COLO829 (cell line): Measurements from ENCODE around the gene LAMA3.

ENCODE experiments used
- DNase-seq: peaks from one replicate; pipeline ENCODE4 v3.0.0; 2012; ENCODE audit warnings: low spot score

LAMA3 gene

DNA sequence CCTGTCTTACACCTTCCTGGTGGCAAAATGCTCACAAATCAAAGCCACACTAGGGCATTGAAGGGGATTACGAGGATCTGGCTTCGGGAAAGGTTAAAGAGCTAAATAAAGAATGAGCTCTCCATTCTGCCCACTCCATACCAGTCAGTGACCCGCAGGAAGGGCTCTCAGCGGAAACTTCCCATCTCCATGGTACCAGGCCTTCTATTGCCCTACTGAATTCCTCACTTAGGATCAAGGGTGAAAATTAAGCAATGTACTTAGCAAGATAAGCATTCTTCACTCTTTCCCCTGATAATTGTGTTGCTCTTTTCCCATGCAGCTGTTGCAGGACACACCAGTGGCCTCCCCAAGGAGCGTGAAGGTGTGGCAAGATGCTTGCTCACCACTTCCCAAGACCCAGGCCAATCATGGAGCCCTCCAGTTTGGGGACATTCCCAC is 249.7 kb downstream of the LAMA3 start:
- DNase-seq = no peak

DNA sequence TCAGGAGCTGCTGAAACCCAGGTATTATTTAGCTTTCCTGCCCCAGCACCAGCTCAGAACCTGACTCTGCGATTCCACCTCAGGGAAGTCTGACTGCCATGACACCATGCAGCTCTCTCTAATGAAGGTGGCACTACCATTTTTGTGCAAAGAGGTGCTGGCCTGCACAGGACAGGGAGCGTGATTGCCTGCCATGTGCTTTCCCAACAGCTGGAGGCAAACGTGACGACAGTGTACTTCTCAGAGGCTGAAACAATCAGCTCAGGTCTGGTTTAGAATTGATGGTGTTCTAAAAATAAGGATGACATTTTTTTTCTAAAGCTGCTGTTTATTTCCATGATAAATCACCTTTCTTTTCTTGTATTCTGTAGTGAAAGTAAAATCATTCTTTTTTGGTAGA is 250.1 kb downstream of the LAMA3 start:
- no peak for DNase-seq

DNA sequence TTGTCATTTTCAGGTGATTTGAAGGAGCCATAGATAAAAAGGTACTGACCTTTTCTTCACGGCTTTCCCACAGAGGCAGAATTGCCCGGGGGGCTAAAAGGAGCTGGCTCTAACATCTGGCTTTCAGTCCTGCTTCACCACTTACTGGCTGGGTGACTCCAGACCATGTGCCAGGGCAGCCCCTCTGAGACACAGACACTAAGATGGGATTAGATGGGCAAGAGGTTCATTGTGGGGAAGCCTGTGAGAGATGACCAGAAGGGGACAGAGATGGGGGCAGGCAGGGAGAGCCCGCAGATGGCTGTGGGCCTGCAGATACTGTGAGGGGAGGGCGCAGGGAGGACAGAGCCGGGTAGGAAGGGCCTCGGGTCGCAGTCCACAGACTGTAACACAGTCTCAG is 250.6 kb downstream of the LAMA3 start:
- no peak for DNase-seq

DNA sequence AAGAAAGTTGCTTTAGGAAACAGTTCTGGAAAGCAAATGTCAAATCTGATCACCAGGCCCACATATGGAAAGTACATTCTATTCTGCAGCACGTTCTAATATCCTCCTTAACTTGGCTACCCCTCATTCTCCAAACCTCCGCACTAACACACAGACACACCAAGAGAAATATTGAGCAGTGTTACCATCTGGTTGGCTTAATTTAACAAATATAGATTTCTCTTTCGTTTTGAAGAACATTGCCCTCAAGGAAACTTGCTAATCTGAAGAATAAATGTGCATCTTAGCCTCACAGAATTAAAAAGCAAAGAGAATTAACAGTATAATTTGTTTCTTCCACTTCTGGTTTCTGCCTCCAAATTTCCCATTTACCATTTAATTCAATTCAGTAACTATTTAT is 252.5 kb downstream of the LAMA3 start:
- no peak for DNase-seq

DNA sequence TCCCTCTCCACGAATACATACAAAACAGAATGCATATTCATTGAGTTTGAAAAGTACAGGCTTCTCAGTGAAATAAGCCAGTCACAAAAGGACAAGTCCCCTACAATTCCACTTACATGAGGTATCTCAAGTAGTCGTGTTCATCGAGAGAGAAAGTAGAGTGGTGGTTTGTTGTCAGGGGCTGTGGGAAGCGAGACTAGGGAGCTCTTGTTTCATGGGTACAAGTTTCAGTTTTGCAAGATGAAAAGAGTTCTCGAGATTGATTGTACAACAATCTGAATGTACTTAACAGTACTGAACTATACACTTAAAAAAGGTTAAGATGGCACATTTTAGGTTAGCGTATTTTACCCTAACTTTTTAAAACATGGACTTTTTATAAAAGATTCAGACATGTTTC is 253.9 kb downstream of the LAMA3 start:
- no peak for DNase-seq

DNA sequence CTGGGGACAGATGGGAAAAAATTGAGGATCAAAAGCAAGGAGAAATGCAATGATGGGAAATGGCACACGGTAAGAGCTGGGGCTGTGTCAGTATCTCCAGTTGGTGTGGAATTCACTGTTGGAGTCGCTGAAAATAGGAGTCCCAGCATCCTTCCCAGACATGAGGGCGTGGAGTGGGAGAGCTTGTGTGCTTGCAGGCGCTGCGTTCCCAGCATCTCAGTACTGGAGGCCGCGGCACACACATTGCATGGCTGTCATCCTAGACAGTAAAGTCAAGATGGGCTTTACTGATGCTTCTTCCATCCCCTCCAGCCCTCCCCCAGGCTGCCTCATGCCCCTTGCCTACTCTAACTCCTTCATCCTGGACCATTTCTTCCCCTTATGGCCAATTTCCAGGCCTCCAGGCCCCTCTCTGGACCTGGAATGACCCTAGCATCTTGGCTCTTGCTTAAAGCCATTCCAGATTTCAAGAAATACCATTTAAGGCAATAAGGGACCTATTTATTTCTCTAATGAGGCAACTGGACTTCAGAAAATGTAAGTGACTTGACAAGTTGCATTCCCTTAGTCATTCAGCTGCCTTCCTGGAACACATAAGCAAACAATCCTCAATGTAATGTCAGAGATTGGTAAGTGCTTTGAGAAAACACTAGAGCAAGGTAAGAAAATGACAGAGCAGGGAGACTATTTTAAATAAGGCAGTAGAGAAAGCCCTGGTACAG is 254.8 kb downstream of the LAMA3 start:
- no peak for DNase-seq

DNA sequence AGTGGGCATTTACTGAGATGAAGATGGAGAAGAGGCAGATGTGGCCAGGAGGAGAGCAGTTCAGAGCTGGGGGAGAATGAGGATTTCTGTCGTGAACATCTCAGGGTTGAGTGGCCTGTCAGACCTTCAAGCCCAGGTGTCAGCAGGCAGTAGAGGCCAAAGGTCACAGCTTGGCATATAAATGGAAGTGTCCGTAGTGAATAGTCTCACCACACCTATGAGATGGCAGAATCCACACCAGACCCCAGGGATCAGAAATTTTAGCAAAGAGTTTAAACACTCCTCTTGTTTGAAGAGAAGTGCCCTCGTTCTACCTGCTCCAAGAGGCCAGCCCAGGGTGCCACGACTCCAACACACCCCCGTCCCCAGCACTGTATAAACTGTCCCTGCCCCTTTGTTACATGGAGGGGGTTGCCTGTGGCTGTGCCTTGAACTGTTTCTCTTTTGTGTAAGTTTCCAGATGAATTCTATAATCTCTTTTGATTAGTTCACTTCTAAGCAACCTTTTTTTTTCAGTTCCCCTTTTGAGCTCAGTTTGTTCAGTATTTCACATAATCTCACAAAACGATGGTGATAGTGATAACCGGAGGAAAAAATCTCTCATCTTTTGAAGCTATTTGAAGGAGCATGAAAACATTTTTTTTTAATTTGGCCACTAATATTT is 256.3 kb downstream of the LAMA3 start:
- DNase-seq = no peak

DNA sequence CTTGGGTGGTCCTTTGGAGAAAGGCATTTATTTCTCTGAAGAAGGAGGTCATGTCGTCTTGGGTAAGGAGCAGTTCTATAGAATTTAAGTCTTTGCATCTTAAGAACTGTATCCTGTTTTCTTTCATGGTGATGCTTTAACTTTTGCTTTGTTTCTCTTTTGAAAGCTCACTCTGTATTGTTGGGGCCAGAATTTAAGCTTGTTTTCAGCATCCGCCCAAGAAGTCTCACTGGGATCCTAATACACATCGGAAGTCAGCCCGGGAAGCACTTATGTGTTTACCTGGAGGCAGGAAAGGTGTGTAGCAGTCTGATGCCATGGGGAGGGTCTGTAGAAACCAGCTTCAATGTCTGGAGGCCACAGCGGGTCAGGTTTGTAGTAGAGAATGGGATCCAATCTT is 260.6 kb downstream of the LAMA3 start:
- DNase-seq = no peak

DNA sequence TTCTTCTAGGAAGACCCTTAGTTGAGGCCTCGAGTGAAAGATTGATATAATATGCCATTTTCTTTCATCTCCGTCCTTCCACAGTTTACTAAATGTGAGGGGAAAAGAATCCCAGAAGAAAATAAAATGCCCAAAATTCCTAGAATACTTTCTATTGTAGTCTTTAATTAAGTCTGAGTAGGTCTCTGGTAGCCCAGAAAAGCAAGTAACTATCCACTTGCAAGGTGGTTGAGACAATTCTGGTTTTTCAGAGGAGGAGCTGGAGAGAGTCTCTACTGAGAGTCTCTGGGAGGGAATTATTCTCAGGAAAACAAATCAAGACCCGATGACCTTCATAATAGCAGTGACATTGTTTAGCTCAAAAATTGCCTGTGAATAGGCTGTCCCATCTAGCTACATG is 261.4 kb downstream of the LAMA3 start:
- no peak for DNase-seq

DNA sequence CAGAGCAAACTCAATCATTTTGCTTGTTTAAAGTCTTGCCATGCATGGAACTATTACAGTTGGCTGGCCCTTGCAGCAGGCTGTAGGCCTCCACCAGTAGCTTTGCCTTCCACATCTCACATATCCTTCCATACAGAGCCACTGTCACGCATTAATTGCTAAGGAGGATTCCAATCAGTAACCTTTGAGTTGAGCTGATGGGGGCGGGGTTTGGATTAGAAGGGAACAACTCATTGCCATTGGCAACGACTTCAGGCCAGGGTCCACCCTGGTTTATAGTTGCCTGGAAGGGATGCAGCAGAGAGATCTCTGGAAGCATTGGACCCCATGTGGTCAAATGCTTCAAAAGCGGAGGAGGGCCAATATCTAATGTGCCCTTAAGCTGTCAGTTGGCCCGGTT is 262.0 kb downstream of the LAMA3 start:
- no peak for DNase-seq

DNA sequence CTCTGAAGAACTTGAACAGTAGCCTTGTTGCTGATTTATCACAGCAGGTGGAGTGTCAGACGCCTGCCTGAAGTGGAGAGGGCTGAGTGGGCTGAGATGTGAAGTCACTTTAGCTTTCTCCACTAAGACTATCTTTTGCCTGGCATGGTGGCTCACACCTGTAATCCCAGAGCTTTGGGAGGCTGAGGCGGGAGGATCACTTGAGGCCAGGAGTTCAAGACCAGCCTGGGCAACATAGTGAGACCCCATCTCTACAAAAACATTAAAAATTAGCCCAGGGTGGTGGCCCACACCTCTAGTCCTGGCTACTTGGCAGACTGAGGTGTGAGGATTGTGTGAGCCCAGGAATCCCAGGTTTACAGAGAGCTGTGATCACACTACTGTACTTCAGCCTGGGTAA is 264.7 kb downstream of the LAMA3 start:
- DNase-seq = no peak

DNA sequence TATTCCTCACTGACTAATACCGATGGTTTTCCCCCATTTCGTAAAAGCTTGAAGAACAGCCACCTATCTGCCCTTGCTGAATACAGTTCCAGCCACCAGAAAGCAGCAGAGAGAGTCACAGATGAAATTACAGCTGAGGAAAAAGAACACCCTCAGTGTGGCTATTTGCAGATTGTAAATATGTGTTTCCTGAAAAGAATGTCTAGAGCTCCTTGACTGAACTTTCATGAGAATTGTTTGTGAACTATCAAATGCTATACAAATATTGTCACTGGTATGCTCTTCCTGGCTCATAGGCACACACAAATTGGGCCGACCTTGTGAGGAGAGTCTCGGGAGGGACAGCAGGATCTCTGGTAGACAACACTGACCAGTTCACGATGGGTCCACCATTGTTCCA is 267.2 kb downstream of the LAMA3 start:
- DNase-seq = no peak

DNA sequence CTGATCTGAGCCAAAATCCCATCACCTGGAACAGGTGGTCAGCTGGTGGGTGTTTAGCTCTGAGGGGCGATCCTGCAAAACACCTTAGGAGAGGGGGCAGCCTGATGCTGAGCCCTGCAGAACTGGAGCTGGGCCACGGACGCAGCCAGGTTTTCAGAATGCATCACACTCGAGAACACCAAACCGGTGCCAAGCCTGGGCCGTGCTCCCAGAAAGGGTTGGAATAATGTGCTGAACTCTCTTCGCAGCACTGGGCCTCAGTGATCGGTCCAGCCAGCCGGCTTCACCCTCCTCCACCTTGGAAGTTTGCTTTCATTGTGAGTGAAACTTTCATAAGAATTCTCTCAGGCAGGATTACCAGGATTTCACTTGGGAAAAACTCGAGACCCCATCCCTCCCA is 268.8 kb downstream of the LAMA3 start:
- DNase-seq = no peak

DNA sequence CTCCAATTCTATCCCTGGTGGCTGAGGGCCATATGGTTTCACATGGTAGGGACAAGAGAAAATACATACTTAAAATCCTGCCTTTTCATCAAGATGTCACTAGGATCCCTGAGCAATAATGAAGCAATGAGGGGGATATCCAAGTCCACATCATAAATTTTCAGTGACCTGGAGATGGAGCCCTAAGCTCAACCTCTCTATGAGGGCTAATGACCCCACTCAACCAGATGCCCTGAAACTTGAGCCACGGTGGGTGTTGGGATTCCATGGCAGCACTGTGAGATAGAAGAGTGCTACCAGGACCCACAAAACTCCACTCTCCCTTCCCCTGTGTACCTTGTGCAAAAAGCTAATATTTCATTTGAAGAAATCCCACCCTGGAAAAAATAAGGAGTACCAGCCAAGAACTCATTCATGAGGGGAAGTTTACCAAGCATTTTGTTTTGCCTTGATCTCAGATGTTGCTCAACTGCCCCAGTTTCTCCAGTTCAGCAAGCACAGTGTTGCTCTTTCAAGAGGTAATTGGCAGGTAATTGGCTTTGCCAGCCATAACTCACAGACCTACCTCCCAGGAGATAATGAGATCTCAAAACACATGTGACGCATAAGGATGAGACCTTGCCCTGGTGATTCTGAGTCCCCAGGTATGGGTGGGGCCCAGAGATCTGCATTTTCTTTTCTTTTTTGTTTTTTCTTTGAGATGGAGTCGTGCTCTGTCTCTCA is 274.4 kb downstream of the LAMA3 start:
- no peak for DNase-seq

DNA sequence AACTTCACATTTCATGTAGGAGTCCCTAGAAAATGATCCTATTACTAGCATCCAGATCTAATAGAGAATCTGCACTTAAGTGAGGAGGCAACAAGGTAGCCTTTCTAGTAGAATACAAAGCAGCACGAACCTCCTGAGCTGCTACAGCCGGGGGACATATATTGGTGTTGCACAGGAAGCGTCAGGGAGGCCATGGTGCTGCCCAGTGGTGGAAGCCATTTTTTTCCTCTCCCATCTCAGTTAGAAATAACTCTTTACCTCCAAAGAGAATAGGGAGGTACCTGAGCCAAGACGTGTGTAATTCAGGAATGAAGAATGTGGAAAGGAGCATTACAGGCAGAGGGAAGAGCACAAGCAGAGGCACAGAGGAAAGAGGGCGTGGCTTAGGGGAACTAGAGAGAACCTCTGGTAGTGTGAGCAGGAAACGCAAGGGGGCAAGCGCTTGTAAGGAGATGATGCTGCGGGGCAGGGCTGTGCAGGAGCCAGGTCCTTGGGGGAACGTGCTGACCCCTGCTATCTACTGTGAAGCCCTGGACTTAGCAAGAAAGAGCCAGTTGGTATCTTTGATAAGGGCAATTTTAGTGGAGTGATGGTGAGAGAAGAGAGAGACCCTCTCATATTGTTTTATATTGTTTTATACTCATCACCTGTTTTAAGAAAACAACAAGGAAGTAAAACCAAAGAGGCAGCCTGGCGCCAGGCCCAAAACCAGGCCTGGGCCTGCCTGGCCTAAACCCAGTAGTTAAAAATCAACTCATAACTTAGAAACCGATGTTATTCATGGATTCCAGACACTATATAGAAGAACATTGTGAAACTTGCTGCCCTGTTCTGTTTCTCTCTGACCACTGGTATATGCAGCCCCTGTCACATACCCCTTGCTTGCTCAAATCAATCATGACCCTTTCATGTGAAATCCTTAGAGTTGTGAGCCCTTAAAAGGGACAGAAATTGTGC is 275.3 kb downstream of the LAMA3 start:
- no peak for DNase-seq

DNA sequence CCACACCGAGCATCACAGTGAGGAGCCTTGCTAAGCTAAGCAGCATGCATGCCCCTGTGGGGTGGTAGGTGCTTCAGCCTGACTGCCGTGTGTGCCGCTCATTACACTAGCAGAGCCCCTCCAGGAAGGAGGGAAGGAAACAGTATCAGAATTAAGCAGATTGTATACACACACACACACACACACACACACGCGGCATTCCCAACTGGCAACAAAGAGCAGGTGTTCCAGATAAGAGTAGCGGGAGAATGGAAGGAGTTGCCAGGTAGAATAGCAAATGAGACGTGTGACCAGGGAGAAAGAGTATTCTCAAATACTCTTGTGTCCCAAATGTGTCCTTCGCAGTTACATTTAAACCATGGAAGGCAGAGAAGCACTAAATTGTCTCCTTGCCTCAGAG is 277.7 kb downstream of the LAMA3 start:
- DNase-seq = no peak

DNA sequence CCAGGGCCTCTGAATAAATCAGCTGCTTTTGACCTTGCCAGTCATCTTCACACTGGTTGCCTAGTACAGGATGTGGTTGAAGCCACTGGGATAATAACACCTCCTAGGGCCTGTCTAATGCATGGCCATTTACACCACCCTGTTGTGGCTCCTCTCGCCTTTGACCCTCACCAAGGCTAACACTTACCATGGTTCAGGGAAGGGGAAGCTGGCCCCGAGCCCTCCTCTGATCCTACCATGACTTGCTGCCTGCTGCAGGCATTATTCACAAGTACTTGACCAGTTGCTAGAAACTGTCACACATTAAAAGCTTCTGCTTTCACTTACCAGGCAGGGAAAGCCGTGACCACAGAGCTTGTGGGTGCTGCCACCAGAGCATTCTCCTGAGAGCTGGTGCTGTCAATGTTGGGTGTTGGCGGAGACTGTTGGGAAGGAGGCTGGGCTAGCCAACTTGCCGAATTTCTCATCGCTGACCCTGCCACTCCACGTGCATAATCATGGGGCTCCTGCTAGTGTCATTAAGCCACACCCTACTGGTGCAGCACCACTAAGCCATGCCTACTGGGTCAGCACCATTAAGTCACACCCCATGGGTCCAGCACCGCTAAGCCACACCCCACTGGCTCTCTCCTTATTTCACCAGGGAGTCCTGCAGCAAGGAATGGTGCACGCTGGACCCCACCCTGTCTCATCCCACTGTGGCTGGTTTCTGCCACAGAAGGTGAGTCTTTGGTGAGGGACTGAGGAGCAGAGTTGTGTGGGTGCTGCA is 278.3 kb downstream of the LAMA3 start:
- no peak for DNase-seq

DNA sequence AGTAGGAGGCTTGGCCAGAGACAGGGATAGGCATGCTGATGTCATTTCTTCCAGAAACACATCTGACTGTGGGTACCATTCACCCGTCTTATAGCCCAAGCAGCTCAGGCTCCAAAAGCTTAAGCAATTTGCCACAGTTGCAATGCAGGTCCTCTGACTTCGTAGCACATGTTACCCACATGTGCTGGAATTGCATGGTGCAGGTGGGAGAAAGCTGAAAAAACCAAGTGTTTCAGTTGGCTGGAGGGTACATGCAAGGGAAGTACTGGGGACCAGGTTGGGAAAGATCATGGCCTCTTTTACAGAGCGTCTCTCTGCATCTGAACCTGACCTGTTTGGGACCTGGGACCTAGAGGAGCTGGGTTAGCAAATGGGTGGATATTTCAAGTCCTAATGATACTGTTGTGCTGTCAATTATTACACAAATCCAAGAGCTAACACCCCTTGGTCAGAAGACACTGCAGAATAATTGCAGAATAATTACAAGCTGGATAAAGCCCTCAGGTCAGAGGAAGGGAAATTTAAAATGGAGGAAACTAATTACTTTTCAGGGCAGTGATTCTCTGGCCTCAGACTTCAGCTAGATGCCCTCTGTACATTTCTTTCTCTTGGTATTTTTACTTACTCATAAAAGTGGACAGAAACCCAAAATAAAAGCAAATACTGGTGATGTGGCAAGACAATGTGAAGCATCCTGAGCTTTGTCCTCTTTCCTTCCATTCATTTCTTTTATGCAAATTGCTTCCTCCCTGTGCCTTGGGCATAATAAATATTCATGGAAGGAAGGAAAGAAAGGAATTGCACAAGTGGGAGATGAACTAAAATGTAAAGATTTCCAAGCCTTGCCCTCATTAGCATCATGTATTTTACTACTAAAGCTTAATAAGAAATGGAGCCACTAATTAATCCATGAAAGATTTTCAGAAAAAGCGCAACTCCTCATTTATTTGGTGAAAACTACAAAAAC is 279.7 kb downstream of the LAMA3 start:
- no peak for DNase-seq

DNA sequence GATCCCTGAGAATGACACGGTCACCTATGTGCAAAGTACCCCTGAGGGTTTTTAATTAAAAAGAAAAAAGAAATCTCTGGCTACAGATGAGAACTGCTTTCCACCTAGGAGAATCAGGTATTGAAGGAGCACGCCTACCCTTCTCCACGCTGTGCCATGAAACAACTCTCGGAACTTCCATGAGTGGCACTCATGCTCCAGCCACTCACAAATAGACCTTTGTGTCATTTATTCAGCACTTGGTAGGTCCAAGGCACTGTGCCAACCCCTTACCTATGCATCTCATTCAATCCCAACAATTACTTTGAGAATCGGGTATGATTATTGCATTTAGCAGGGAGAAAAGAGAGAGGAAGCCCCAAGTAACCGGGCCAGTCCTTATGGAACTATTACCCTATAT is 280.4 kb downstream of the LAMA3 start:
- no peak for DNase-seq
